AG04450 (cell line): ENCODE results near the gene RIMBP2. TPM values are rescaled to one million over a fixed set of nuclear protein-coding genes. Genes with fewer than 3 reads are reported as not detected.

ENCODE experiments used
- CTCF ChIA-PET: fragments of 300-600, 350-600 bp; formaldehyde crosslinking; extraction: SDS; loops from one replicate; lab custom pipeline; 2022; ENCODE audit warnings: antibody characterized with exemption, inconsistent platforms; lab: Charles Lee
- POLR2A ChIA-PET: fragments of 350-600 bp; formaldehyde crosslinking; extraction: SDS; loops from one replicate; lab custom pipeline; 2021; ENCODE audit warnings: antibody characterized with exemption, inconsistent platforms; lab: Yijun Ruan, JAX
- DNase-seq: peaks from one replicate; pipeline ENCODE4 v3.0.0-alpha.2; 2011; ENCODE audit warnings: low read depth, low spot score
- H3K27ac ChIP-seq: one replicate; pipeline ENCODE4 v1.5.1; 2012; ENCODE audit warnings: low read depth, low read length, control low read depth
- H3K27me3 ChIP-seq: one replicate; pipeline ENCODE4 v1.6.0; 2012; ENCODE audit warnings: low read length; ENCODE audit not compliant: control insufficient read depth, insufficient read depth
- H3K4me3 ChIP-seq: 2 replicates; pipeline ENCODE4 v1.5.1; 2011; ENCODE audit warnings: mild to moderate bottlenecking, low read depth, low read length, control low read depth
- H3K9me3 ChIP-seq: 2 replicates; pipeline ENCODE4 v1.5.1; 2012; ENCODE audit warnings: low read length; ENCODE audit not compliant: control insufficient read depth, insufficient read depth
- polyA plus RNA-seq: library from polyadenylated mRNA; depleted of rRNA; stranded (reverse); fragments of >200 nt; gene quantifications from 2 replicates; pipeline ENCODE4 v1.2.3, GENCODE V29; 2011
- TF ChIP-seq, protein P1 (sequence below): IDR thresholded peaks from 2 replicates; pipeline ENCODE4 v1.5.1; 2011; ENCODE audit warnings: low read depth, low read length, control low read depth, inconsistent platforms

RIMBP2 gene
- polyA plus RNA-seq, 1 experiment = not detected

DNA sequence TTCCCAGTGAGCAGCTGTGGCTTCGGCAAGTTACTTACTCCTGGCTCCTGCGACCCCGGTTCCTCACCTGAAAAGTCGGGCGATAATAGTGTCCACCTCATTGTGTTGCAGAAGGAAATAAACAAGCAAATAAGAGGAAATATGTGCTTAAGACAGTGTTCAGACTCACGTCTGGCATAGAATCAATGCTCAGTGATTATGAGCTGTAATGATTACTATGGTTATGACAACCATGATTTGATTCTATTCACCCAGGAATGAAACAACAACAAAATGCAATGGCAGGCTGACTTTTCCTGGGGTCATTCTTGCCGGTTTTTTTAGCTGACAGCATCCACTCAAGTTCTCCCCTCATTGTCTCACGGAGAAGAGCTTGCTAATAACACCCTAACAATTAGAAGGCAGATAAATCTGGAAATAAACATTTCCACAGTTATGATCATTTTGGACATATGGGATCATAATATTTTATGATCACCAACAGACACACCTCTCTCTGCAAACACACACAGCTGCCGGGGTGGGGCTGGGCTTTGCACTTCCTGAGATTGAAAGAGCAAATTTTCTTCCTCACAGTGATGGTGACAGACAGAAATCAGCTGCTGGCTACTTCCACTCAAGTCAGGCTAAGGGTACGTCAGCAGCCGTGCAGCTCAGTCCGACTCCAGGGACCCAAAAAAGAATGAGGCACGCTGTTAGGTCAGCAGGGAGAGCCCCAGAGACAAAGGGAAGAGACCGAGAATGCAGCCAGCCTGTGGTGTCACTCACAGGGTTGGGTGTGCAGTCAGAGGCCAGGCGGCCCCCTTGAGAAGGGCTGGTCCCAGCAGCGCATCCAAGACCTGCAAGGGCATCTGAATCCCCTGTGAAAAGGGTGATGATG is 158.0 kb downstream of the RIMBP2 start:
- Histone ChIP-seq H3K9me3 (peaks cover 55% of the 10 kb centered on the region), H3K27ac (no peak overlapping the region), H3K27me3 (no peaks in the 10 kb centered on the region), H3K4me3 (no peak overlapping the region)
- ChIA-PET POLR2A (no interaction called here), CTCF (no interaction called here)
- no peak for DNase-seq
- TF ChIP-seq, protein P1, sequence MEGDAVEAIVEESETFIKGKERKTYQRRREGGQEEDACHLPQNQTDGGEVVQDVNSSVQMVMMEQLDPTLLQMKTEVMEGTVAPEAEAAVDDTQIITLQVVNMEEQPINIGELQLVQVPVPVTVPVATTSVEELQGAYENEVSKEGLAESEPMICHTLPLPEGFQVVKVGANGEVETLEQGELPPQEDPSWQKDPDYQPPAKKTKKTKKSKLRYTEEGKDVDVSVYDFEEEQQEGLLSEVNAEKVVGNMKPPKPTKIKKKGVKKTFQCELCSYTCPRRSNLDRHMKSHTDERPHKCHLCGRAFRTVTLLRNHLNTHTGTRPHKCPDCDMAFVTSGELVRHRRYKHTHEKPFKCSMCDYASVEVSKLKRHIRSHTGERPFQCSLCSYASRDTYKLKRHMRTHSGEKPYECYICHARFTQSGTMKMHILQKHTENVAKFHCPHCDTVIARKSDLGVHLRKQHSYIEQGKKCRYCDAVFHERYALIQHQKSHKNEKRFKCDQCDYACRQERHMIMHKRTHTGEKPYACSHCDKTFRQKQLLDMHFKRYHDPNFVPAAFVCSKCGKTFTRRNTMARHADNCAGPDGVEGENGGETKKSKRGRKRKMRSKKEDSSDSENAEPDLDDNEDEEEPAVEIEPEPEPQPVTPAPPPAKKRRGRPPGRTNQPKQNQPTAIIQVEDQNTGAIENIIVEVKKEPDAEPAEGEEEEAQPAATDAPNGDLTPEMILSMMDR = no peak

GRCh38 chr12:130557201-130557600 is 158.9 kb downstream of the RIMBP2 start:
- ChIA-PET CTCF (no interaction called here), POLR2A (no interaction called here)
- TF ChIP-seq, protein P1 = no peak
- Histone ChIP-seq H3K4me3 (no peak overlapping the region), H3K9me3 (peaks cover 57% of the 10 kb centered on the region), H3K27me3 (no peaks in the 10 kb centered on the region), H3K27ac (no peak overlapping the region)
- no peak for DNase-seq

DNA sequence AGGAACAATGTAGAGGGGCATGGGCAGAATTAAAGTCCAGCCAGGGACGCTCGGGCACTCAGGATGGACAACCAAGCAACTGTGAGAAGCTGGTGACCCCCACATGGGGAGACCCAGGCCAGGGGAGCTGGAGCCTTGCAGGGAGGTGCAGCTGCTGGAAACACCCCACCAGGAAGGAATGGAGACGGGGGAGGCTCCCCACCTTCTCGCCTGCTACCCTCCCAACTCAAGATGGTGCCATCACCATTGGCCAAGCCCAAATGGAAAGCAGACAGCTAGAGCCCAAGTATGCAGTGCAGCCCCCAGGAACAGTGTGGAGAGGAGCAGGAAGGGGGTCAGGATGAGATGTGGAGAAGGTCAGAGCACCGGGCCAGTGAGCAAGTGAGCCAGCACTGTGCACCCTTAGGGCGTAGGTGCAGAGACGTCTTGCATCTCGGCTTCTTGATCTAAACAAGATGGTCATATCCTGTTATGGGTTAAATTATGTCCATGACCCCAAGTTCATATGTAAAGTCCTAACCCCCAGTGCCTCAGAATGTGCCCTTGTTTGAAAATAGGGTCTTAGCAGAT is 159.5 kb downstream of the RIMBP2 start:
- H3K9me3 ChIP-seq = peaks cover 57% of the 10 kb centered on the region
- TF ChIP-seq, protein P1 = no peak
- no peaks in the 10 kb centered on the region for H3K27me3 ChIP-seq
- H3K4me3 ChIP-seq = no peak overlapping the region
- DNase-seq = no peak
- ChIA-PET POLR2A (no interaction called here), CTCF (no interaction called here)
- H3K27ac ChIP-seq = no peak overlapping the region

DNA sequence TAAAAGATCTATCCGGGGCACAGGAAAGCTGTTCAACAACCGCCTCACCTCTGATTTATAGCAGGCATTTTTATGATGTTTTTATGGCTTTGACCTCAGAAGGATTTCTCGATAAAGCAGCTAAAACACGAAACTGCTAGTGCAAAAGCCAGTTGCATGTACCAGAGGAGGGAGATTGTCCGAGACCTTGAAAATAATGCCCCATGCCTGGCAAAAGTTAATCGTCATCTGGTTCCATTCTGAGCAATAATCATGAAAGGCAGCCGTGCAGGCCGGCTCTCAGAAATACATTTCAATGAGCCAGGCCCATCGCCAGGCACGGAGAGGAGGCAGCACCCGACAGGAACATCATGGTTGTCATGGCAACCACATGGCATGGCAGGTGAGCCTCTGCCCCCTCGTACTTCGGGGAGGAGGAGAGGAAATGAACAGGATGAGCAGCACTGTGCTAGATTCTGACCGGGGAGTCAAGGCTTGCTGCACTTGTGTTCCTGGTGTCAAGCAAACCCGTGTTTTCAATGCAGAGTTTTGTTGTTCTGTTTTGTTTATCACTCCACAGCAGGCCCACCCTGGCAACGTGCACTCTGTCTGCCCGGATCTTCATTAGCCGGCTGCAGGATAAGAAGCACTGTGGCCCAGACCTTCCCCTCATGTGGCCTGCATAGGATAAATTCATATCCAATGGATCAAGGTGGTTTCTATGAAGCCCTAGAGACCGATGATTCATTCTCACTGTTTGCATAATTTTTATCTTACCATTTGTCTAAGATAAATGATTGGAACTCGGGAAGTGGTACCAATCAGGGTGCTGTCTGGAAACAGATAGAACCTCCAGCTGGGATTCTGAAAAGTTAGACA is 160.2 kb downstream of the RIMBP2 start:
- Histone ChIP-seq H3K4me3 (no peak overlapping the region), H3K27ac (no peak overlapping the region), H3K27me3 (no peaks in the 10 kb centered on the region), H3K9me3 (peaks cover 54% of the 10 kb centered on the region)
- CTCF ChIA-PET = no interaction called here
- POLR2A ChIA-PET = no interaction called here
- TF ChIP-seq, protein P1 = no peak
- DNase-seq = no peak
